Measurements from ENCODE around the gene LAMA5.

The LAMA5 gene

DNA sequence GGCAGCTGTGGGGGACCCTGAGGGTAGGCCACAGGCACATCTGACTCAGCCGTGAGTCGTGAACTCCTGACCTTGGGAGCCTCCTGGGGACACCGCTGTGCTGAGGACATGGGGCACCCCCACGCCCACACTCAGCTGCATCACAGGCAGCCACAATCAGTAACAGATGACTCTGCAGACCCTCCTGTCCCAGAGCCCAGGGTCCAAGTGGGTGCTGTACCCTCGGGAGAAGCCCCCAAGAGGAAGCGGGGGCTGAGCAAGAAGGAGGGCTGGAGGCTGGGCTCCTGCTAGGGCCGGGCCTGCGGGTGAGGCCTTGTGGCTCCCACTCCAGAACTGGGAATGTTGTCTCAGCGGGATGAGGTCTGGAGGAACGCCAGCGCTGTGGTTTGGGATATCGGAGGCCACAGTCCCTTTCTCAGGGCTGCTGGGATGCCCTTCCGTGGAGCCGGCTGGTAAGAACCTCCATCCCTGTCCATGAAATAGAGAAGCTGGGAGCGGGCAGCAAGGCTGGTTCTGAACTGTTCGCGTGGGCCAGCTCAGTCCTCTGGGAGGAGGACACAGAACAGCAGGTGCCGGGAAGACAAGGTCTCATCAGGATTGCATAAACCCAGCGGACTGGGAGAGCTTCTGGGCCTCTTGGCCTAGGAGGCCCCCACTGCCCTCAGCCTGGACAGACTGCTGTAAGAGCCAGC, 3.1 kb upstream of the LAMA5 start:
- H3K27me3 ChIP-seq (replicated peaks; ENCODE audit: control insufficient read depth, insufficient read depth, low read length, poor library complexity, severe bottlenecking), result peaks cover 40% of the 10 kb centered on the region

DNA sequence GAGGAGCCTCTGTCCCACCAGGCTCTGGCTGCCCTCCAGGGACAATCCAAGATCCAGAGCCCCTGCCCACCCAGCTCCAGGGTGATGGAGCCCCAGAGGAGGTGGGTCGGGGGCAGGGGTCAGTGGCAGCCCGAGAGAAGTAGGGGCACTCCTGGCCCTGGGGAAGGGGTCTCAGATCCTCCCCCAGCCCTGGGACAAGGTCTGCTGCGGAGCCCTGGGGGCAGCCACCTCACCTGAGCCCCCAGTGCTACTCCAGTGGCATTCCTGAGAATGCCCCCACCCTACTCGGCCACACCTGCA, 2.7 kb upstream of the LAMA5 start:
- Histone ChIP-seq H3K27ac (ENCODE audit: insufficient read depth, low read length, poor library complexity, severe bottlenecking) (no peak overlapping the region), H3K9me3 (ENCODE audit: control insufficient read depth, low read length) (no peaks in the 10 kb centered on the region), H3K27me3 (replicated peaks; ENCODE audit: control insufficient read depth, insufficient read depth, low read length, poor library complexity, severe bottlenecking) (peaks cover 43% of the 10 kb centered on the region), H3K4me1 (ENCODE audit: control insufficient read depth, insufficient read depth, low read length, poor library complexity, severe bottlenecking) (peaks cover 16% of the 10 kb centered on the region), H3K36me3 (ENCODE audit: control insufficient read depth, insufficient read depth, low read length) (no peaks in the 10 kb centered on the region), H3K4me3 (ENCODE audit: insufficient read depth, low read depth, low read length, poor library complexity, severe bottlenecking) (no peak overlapping the region)
- DNase-seq, result no peak

More for the DNA sequence above, 3.1 kb upstream of the LAMA5 start:
- no peak overlapping the region for H3K27ac ChIP-seq (ENCODE audit: insufficient read depth, low read length, poor library complexity, severe bottlenecking)
- H3K4me3 ChIP-seq (ENCODE audit: insufficient read depth, low read depth, low read length, poor library complexity, severe bottlenecking), result no peak overlapping the region
- no peaks in the 10 kb centered on the region for H3K9me3 ChIP-seq (ENCODE audit: control insufficient read depth, low read length)
- DNase-seq, result no peak
- peaks cover 16% of the 10 kb centered on the region for H3K4me1 ChIP-seq (ENCODE audit: control insufficient read depth, insufficient read depth, low read length, poor library complexity, severe bottlenecking)
- H3K36me3 ChIP-seq (ENCODE audit: control insufficient read depth, insufficient read depth, low read length), result no peaks in the 10 kb centered on the region

GRCh38 chr20:62368976-62369814, 2.1 kb upstream of the LAMA5 start:
- Histone ChIP-seq H3K4me1 (ENCODE audit: control insufficient read depth, insufficient read depth, low read length, poor library complexity, severe bottlenecking) (peaks cover 16% of the 10 kb centered on the region), H3K9me3 (ENCODE audit: control insufficient read depth, low read length) (no peaks in the 10 kb centered on the region), H3K27me3 (replicated peaks; ENCODE audit: control insufficient read depth, insufficient read depth, low read length, poor library complexity, severe bottlenecking) (peaks cover 43% of the 10 kb centered on the region), H3K4me3 (ENCODE audit: insufficient read depth, low read depth, low read length, poor library complexity, severe bottlenecking) (no peak overlapping the region), H3K36me3 (ENCODE audit: control insufficient read depth, insufficient read depth, low read length) (no peaks in the 10 kb centered on the region), H3K27ac (ENCODE audit: insufficient read depth, low read length, poor library complexity, severe bottlenecking) (no peak overlapping the region)
- no peak for DNase-seq

DNA sequence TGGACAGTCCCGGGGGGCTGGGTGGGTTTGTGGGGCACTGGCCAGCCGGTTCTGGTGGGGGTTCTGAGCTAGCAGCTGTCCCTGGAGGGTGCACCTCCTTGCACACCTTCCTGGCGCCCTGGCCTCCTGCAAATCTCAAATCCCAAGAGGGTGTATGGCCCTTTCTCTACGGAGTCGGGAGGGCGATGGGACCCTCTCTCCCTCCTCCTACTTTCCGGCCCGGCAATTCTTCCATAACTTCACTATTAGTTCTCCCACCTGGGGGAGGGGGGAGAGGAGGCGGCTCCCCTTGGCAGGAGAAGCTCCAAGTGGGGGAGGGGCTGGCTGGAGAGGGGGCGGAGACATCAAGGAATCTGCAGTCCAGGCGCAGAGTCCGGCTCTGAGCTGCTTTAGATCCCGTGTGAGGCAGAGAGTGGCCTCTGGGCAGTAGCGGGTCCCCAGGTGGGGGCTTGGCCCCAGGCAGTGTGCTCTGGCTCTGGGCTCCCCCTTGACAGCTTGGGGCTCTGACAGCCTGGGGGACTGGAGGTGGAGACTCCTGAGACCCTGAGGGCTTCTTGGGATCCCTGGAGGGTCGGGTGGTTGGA, 1.4 kb upstream of the LAMA5 start:
- Histone ChIP-seq H3K9me3 (ENCODE audit: control insufficient read depth, low read length) (no peaks in the 10 kb centered on the region), H3K4me3 (ENCODE audit: insufficient read depth, low read depth, low read length, poor library complexity, severe bottlenecking) (no peak overlapping the region), H3K27ac (ENCODE audit: insufficient read depth, low read length, poor library complexity, severe bottlenecking) (no peak overlapping the region), H3K36me3 (ENCODE audit: control insufficient read depth, insufficient read depth, low read length) (no peaks in the 10 kb centered on the region), H3K4me1 (ENCODE audit: control insufficient read depth, insufficient read depth, low read length, poor library complexity, severe bottlenecking) (peaks cover 16% of the 10 kb centered on the region), H3K27me3 (replicated peaks; ENCODE audit: control insufficient read depth, insufficient read depth, low read length, poor library complexity, severe bottlenecking) (peaks cover 43% of the 10 kb centered on the region)
- DNase-seq, result no peak

GRCh38 chr20:62367633-62368391, 700 bp upstream of the LAMA5 start:
- no peak for DNase-seq
- Histone ChIP-seq H3K9me3 (ENCODE audit: control insufficient read depth, low read length) (no peaks in the 10 kb centered on the region), H3K27me3 (replicated peaks; ENCODE audit: control insufficient read depth, insufficient read depth, low read length, poor library complexity, severe bottlenecking) (peaks cover 43% of the 10 kb centered on the region), H3K4me3 (ENCODE audit: insufficient read depth, low read depth, low read length, poor library complexity, severe bottlenecking) (peak overlapping the region; percentile 53), H3K27ac (ENCODE audit: insufficient read depth, low read length, poor library complexity, severe bottlenecking) (no peak overlapping the region), H3K4me1 (ENCODE audit: control insufficient read depth, insufficient read depth, low read length, poor library complexity, severe bottlenecking) (peaks cover 16% of the 10 kb centered on the region), H3K36me3 (ENCODE audit: control insufficient read depth, insufficient read depth, low read length) (no peaks in the 10 kb centered on the region)

DNA sequence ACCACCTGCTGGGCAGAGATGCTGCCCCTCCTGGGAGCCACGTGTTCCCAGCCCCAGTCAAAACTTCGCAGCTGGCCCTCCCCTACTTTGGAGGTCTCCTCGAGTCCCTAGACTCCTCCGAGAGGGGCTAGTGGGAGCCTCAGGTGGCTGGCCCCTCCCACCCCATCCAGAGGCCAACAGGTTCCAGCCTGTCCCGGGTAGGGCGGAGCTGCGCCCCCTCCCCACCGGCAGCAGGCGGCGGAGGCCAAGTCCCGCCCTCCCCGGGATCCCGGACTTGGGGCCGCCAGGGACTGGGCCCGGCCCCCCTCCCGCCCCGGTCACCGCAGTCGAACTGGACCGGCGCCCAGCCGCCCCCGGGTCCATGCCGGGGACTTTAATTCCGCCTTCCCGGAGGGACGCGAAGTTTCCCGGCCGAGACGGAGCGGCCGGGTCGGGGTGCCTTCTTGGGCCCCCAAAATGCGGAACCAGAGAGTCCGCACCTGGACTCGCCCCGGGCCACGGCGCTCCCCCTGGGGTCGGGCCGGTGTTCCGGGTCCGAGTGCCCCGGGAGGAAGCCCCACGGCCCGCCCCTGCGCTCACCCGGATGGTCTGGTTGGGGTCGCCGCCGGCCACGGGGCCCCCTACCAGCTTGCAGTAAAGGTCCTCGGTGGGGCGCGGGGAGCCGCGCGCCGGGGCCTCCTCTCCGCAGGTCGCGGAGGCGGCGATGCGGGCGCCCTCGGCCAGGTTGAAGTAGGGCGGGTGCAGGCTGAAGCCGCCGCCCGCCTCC, 559 bp downstream of the LAMA5 start:
- Histone ChIP-seq H3K4me1 (ENCODE audit: control insufficient read depth, insufficient read depth, low read length, poor library complexity, severe bottlenecking) (peaks cover 16% of the 10 kb centered on the region), H3K9me3 (ENCODE audit: control insufficient read depth, low read length) (no peaks in the 10 kb centered on the region), H3K27ac (ENCODE audit: insufficient read depth, low read length, poor library complexity, severe bottlenecking) (no peak overlapping the region), H3K4me3 (ENCODE audit: insufficient read depth, low read depth, low read length, poor library complexity, severe bottlenecking) (peak overlapping the region; percentile 53), H3K36me3 (ENCODE audit: control insufficient read depth, insufficient read depth, low read length) (no peaks in the 10 kb centered on the region), H3K27me3 (replicated peaks; ENCODE audit: control insufficient read depth, insufficient read depth, low read length, poor library complexity, severe bottlenecking) (peaks cover 43% of the 10 kb centered on the region)
- no peak for DNase-seq

- Histone ChIP-seq H3K9me3 (ENCODE audit: control insufficient read depth, low read length) (no peaks in the 10 kb centered on the region), H3K36me3 (ENCODE audit: control insufficient read depth, insufficient read depth, low read length) (no peaks in the 10 kb centered on the region), H3K27ac (ENCODE audit: insufficient read depth, low read length, poor library complexity, severe bottlenecking) (no peak overlapping the region), H3K4me1 (ENCODE audit: control insufficient read depth, insufficient read depth, low read length, poor library complexity, severe bottlenecking) (peaks cover 16% of the 10 kb centered on the region), H3K27me3 (replicated peaks; ENCODE audit: control insufficient read depth, insufficient read depth, low read length, poor library complexity, severe bottlenecking) (peaks cover 43% of the 10 kb centered on the region), H3K4me3 (ENCODE audit: insufficient read depth, low read depth, low read length, poor library complexity, severe bottlenecking) (no peak overlapping the region)
- DNase-seq, result no peak
Observed at GRCh38 chr20:62365814-62366369, 1.2 kb downstream of the LAMA5 start.

GRCh38 chr20:62364911-62365736, 2.0 kb downstream of the LAMA5 start:
- Histone ChIP-seq H3K4me1 (ENCODE audit: control insufficient read depth, insufficient read depth, low read length, poor library complexity, severe bottlenecking) (peaks cover 16% of the 10 kb centered on the region), H3K27me3 (replicated peaks; ENCODE audit: control insufficient read depth, insufficient read depth, low read length, poor library complexity, severe bottlenecking) (peaks cover 43% of the 10 kb centered on the region), H3K4me3 (ENCODE audit: insufficient read depth, low read depth, low read length, poor library complexity, severe bottlenecking) (no peak overlapping the region), H3K9me3 (ENCODE audit: control insufficient read depth, low read length) (no peaks in the 10 kb centered on the region), H3K27ac (ENCODE audit: insufficient read depth, low read length, poor library complexity, severe bottlenecking) (no peak overlapping the region), H3K36me3 (ENCODE audit: control insufficient read depth, insufficient read depth, low read length) (no peaks in the 10 kb centered on the region)
- DNase-seq, result no peak
